Ammon's horn (tissue), 1 donor: ENCODE results near the gene PRKAA2.
"Not testable (repeated sequence)": the region's sequence is repeated elsewhere in the genome, so short reads cannot be mapped to it uniquely, and the experiment has no call there.

Experiments
- DNase-seq: peaks from one replicate; pipeline ENCODE4 v3.0.0-alpha.2; 2016; ENCODE audit warnings: low spot score

PRKAA2 gene

GRCh38 chr1:56644919-56645676, at the start of gene PRKAA2:
Gene PRKAA2, plus strand, starts transcription at chr1:56645314. Its CDS starts 74 bp downstream, at chr1:56645388.
- peak; percentile 59 for DNase-seq

- DNase-seq, result not testable (repeated sequence)
These were observed 49.5 kb upstream of the PRKAA2 start for GRCh38 chr1:56595397-56596191.

GRCh38 chr1:56610097-56610496, 35.0 kb upstream of the PRKAA2 start:
- not testable (repeated sequence) for DNase-seq

- DNase-seq, result not testable (repeated sequence)
These were observed 34.3 kb upstream of the PRKAA2 start for GRCh38 chr1:56610770-56611169.

- no peak for DNase-seq
These were observed 28.0 kb upstream of the PRKAA2 start for GRCh38 chr1:56617141-56617540.

- no peak for DNase-seq
These were observed 19.2 kb upstream of the PRKAA2 start for GRCh38 chr1:56625819-56626440.

- DNase-seq, result no peak
These were observed 18.6 kb upstream of the PRKAA2 start for GRCh38 chr1:56626546-56626945.

- no peak for DNase-seq
These were observed 18.0 kb upstream of the PRKAA2 start for GRCh38 chr1:56627019-56627635.

- no peak for DNase-seq
These were observed 17.5 kb upstream of the PRKAA2 start for GRCh38 chr1:56627636-56628039.

- no peak for DNase-seq
These were observed 14.3 kb upstream of the PRKAA2 start for GRCh38 chr1:56630786-56631185.

GRCh38 chr1:56631901-56632300, 13.2 kb upstream of the PRKAA2 start:
- DNase-seq, result no peak

GRCh38 chr1:56634981-56635380, 10.1 kb upstream of the PRKAA2 start:
- no peak for DNase-seq

GRCh38 chr1:56638248-56638647, 6.9 kb upstream of the PRKAA2 start:
- no peak for DNase-seq

- no peak for DNase-seq
These were observed 5.9 kb upstream of the PRKAA2 start for GRCh38 chr1:56639211-56639610.

GRCh38 chr1:56643661-56644060, 1.5 kb upstream of the PRKAA2 start:
- DNase-seq, result no peak

GRCh38 chr1:56644064-56644918, 823 bp upstream of the PRKAA2 start:
- DNase-seq, result peak; percentile 6

- DNase-seq, result peak; percentile 34
These were observed 677 bp downstream of the PRKAA2 start for GRCh38 chr1:56645677-56646305.

- no peak for DNase-seq
These were observed 1.5 kb downstream of the PRKAA2 start for GRCh38 chr1:56646611-56647010.

- DNase-seq, result no peak
These were observed 2.0 kb downstream of the PRKAA2 start for GRCh38 chr1:56647106-56647505.

- DNase-seq, result no peak
These were observed 3.4 kb downstream of the PRKAA2 start for GRCh38 chr1:56648546-56648945.
